IMR-90 (cell line): ENCODE measurements around the gene GATA6. TPM values are rescaled to one million over a fixed set of nuclear protein-coding genes. Genes with fewer than 3 reads are reported as not detected.

Experiments
- ATAC-seq: fragments of 200-7000 bp; cut with Tn5 transposase; 2 replicates; pipeline ENCODE4 v1.9.1; 2020; ENCODE audit warnings: low read depth, mild to moderate bottlenecking, moderate library complexity
- BruUV-seq: library from RNA; stranded (reverse); fragments of 400-500 nt; replicated peaks from 2 replicates; lab custom pipeline; 2021; lab: Mats Ljungman, UMichigan
- CTCF ChIA-PET: fragments of 300-600 bp; formaldehyde crosslinking; extraction: SDS; loops from one replicate; lab custom pipeline; 2021; ENCODE audit warnings: antibody characterized with exemption; lab: Yijun Ruan, JAX
- POLR2A ChIA-PET: fragments of 300-600 bp; sonication (Branson Sonifier 250); formaldehyde crosslinking; loops from one replicate; lab custom pipeline; 2022; ENCODE audit warnings: antibody characterized with exemption; ENCODE audit not compliant: unreplicated experiment; lab: Charles Lee
- DNase-seq: peaks from one replicate; pipeline ENCODE4 v3.0.0; 2013
- H2AFZ ChIP-seq: replicated peaks from 2 replicates; pipeline ENCODE3; 2013; ENCODE audit warnings: low read length, mild to moderate bottlenecking; ENCODE audit not compliant: poor library complexity
- H2AK5ac ChIP-seq: 2 replicates; pipeline ENCODE4 v1.6.1; 2013; ENCODE audit warnings: low read depth, low read length, inconsistent platforms
- H2AK9ac ChIP-seq: replicated peaks from 2 replicates; pipeline ENCODE3; 2013; ENCODE audit warnings: mild to moderate bottlenecking, low read depth, low read length, moderate library complexity; ENCODE audit not compliant: poor library complexity
- H2BK120ac ChIP-seq: 2 replicates; pipeline ENCODE4 v1.6.1; 2013; ENCODE audit warnings: low read depth, low read length, inconsistent platforms
- H2BK15ac ChIP-seq: 3 replicates; pipeline ENCODE4 v1.6.1; 2013; ENCODE audit warnings: low read depth, low read length, inconsistent platforms
- H2BK20ac ChIP-seq: 2 replicates; pipeline ENCODE4 v1.6.1; 2013; ENCODE audit warnings: low read depth, mild to moderate bottlenecking, inconsistent platforms, low read length, moderate library complexity
- H2BK5ac ChIP-seq: 2 replicates; pipeline ENCODE4 v1.6.1; 2013; ENCODE audit warnings: mild to moderate bottlenecking, low read depth, low read length, inconsistent platforms; ENCODE audit not compliant: poor library complexity, severe bottlenecking
- H3K14ac ChIP-seq: replicated peaks from 2 replicates; pipeline ENCODE4 v1.6.1; 2013; ENCODE audit warnings: low read depth, low read length, inconsistent platforms
- H3K18ac ChIP-seq: 2 replicates; pipeline ENCODE4 v1.6.1; 2013; ENCODE audit warnings: low read depth, low read length, control low read depth
- H3K23ac ChIP-seq: 2 replicates; pipeline ENCODE4 v1.6.1; 2013; ENCODE audit warnings: low read depth, low read length, inconsistent platforms
- H3K27ac ChIP-seq: 2 replicates; pipeline ENCODE4 v1.5.1; 2013; ENCODE audit warnings: mild to moderate bottlenecking, control low read depth, low read length; ENCODE audit not compliant: insufficient read depth
- H3K27me3 ChIP-seq: 2 replicates; pipeline ENCODE4 v1.6.1; 2013; ENCODE audit warnings: low read length; ENCODE audit not compliant: control insufficient read depth, insufficient read depth
- H3K36me3 ChIP-seq: 2 replicates; pipeline ENCODE4 v1.6.1; 2013; ENCODE audit warnings: low read length, mixed read lengths; ENCODE audit not compliant: control insufficient read depth, insufficient read depth
- H3K4ac ChIP-seq: 2 replicates; pipeline ENCODE4 v1.6.1; 2013; ENCODE audit warnings: low read depth, low read length, inconsistent platforms
- H3K4me1 ChIP-seq: 2 replicates; pipeline ENCODE4 v1.6.1; 2013; ENCODE audit warnings: low read length, mixed read lengths; ENCODE audit not compliant: control insufficient read depth, insufficient read depth
- H3K4me2 ChIP-seq: 2 replicates; pipeline ENCODE4 v1.6.1; 2013; ENCODE audit warnings: low read depth, mild to moderate bottlenecking, control low read depth, low read length, moderate library complexity
- H3K4me3 ChIP-seq: 2 replicates; pipeline ENCODE4 v1.5.1; 2013; ENCODE audit warnings: low read depth, mild to moderate bottlenecking, control low read depth, low read length, moderate library complexity; ENCODE audit not compliant: insufficient read depth
- H3K56ac ChIP-seq: 2 replicates; pipeline ENCODE4 v1.6.1; 2013; ENCODE audit warnings: low read length, inconsistent platforms; ENCODE audit not compliant: insufficient read depth; ENCODE audit errors: extremely low read depth
- H3K79me1 ChIP-seq, 2 experiments: 2 replicates each; pipeline ENCODE4 v1.6.1; 2013; ENCODE audit warnings: low read length in 2 of 2, inconsistent platforms in 1 of 2, low read depth in 1 of 2
- H3K9ac ChIP-seq: 2 replicates; pipeline ENCODE4 v1.6.1; 2013; ENCODE audit warnings: low read depth, low read length, control low read depth
- H3K9me1 ChIP-seq: 2 replicates; pipeline ENCODE4 v1.6.1; 2013; ENCODE audit warnings: low read length, inconsistent platforms; ENCODE audit not compliant: insufficient read depth
- H3K9me3 ChIP-seq: 2 replicates; pipeline ENCODE4 v1.6.1; 2013; ENCODE audit warnings: low read length; ENCODE audit not compliant: control insufficient read depth, insufficient read depth
- H4K20me1 ChIP-seq: 2 replicates; pipeline ENCODE4 v1.6.1; 2013; ENCODE audit warnings: low read length, inconsistent platforms; ENCODE audit not compliant: insufficient read depth
- H4K5ac ChIP-seq: 2 replicates; pipeline ENCODE4 v1.6.1; 2013; ENCODE audit warnings: mild to moderate bottlenecking, low read depth, low read length, control low read depth
- H4K8ac ChIP-seq, 2 experiments: 2 replicates each; pipeline ENCODE4 v1.6.1; 2013; ENCODE audit warnings: low read depth in 2 of 2, low read length in 2 of 2, control low read depth in 1 of 2, inconsistent platforms in 1 of 2
- H4K91ac ChIP-seq: 2 replicates; pipeline ENCODE4 v1.6.1; 2013; ENCODE audit warnings: low read depth, low read length, inconsistent platforms; ENCODE audit not compliant: insufficient read depth
- BHLHE40 ChIP-seq: fragments of 150-350 bp; IDR thresholded peaks from 2 replicates; pipeline ENCODE4 v1.6.1; 2016; ENCODE audit warnings: mild to moderate bottlenecking, low read depth, low read length
- CEBPB ChIP-seq: IDR thresholded peaks from 2 replicates; pipeline ENCODE4 v1.6.1; 2012; ENCODE audit warnings: low read depth, low read length, improper control_type of control experiment
- CHD1 ChIP-seq: IDR thresholded peaks from 2 replicates; pipeline ENCODE4 v1.6.1; 2012; ENCODE audit warnings: low read depth, low read length, improper control_type of control experiment
- CTCF ChIP-seq: conservative IDR thresholded peaks from 2 replicates; pipeline ENCODE4 v1.5.1; 2012; ENCODE audit warnings: mild to moderate bottlenecking, low read depth, low read length, improper control_type of control experiment
- ELK1 ChIP-seq: fragments of 150-350 bp; IDR thresholded peaks from 2 replicates; pipeline ENCODE4 v1.6.1; 2016; ENCODE audit warnings: low read depth, mild to moderate bottlenecking, low read length, moderate library complexity, borderline replicate concordance
- FOS ChIP-seq: fragments of 150-350 bp; IDR thresholded peaks from 2 replicates; pipeline ENCODE4 v1.6.1; 2016; ENCODE audit warnings: low read depth, low read length
- MAFK ChIP-seq: IDR thresholded peaks from 2 replicates; pipeline ENCODE4 v1.6.1; 2012; ENCODE audit warnings: low read depth, low read length, improper control_type of control experiment
- MAZ ChIP-seq: IDR thresholded peaks from 2 replicates; pipeline ENCODE4 v1.6.1; 2012; ENCODE audit warnings: low read depth, mild to moderate bottlenecking, low read length, improper control_type of control experiment, moderate library complexity, borderline replicate concordance
- MXI1 ChIP-seq: IDR thresholded peaks from 2 replicates; pipeline ENCODE4 v1.6.1; 2012; ENCODE audit warnings: low read depth, mild to moderate bottlenecking, low read length, moderate library complexity, borderline replicate concordance
- NFE2L2 ChIP-seq: fragments of 150-350 bp; IDR thresholded peaks from 2 replicates; pipeline ENCODE4 v1.6.1; 2016; ENCODE audit warnings: low read depth, mild to moderate bottlenecking, low read length
- POLR2A ChIP-seq: IDR thresholded peaks from 2 replicates; pipeline ENCODE4 v1.6.1; 2012; ENCODE audit warnings: mild to moderate bottlenecking, low read depth, low read length
- RAD21 ChIP-seq: IDR thresholded peaks from 2 replicates; pipeline ENCODE4 v1.6.1; 2012; ENCODE audit warnings: low read length, improper control_type of control experiment
- RCOR1 ChIP-seq: IDR thresholded peaks from 2 replicates; pipeline ENCODE4 v1.6.1; 2012; ENCODE audit warnings: mild to moderate bottlenecking, low read length, improper control_type of control experiment; ENCODE audit not compliant: insufficient replicate concordance
- RFX5 ChIP-seq: IDR thresholded peaks from 2 replicates; pipeline ENCODE4 v1.8.0; 2012; ENCODE audit warnings: low read depth, mild to moderate bottlenecking, low read length, moderate library complexity
- SMC3 ChIP-seq: fragments of 150-350 bp; IDR thresholded peaks from 2 replicates; pipeline ENCODE4 v1.6.1; 2016; ENCODE audit warnings: low read depth, mild to moderate bottlenecking, antibody characterized with exemption, low read length, moderate library complexity
- USF2 ChIP-seq: fragments of 150-350 bp; IDR thresholded peaks from 2 replicates; pipeline ENCODE4 v1.6.1; 2017; ENCODE audit warnings: mild to moderate bottlenecking, antibody characterized with exemption, low read length, low read depth
- WGBS, 2 experiments: methylation state at CpG; one replicate each; pipeline versions ENCODE4 v1.1.5 to v1.1.7; 2013; ENCODE audit warnings: missing lambda C conversion rate in 2 of 2; ENCODE audit not compliant: insufficient read length in 1 of 2; ENCODE audit errors: extremely low coverage in 2 of 2; 5-methylcytosine and 5-hydroxymethylcytosine counted together
- dilution Hi-C: fragments of 300-500 bp; cut with HindIII; formaldehyde crosslinking; loops from one replicate; pipeline ENCODE4 v1.14.3; 2018; ENCODE audit warnings: low sequenced_read_pairs; ENCODE audit not compliant: unreplicated experiment
- in situ Hi-C: fragments of 300-500 bp; cut with MboI; formaldehyde crosslinking; loops from 3 replicates; pipeline ENCODE4 v1.14.3; 2019; ENCODE audit warnings: low sequenced_read_pairs, inconsistent platforms, mixed read lengths
- intact Hi-C: fragments of 100-400 bp; cut with micrococcal nuclease; formaldehyde crosslinking; loops from 2 replicates; pipeline ENCODE4 v1.10.0; 2022
- polyA plus RNA-seq, 3 experiments: library from polyadenylated mRNA; depleted of rRNA; stranded (reverse); fragments of >200 nt; gene quantifications; 2 replicates each; pipeline ENCODE4 v1.2.3, GENCODE V29; 2012; ENCODE audit warnings: low replicate concordance in 1 of 3
- total RNA-seq: library from RNA; depleted of rRNA; stranded (reverse); fragments of >200 nt; gene quantifications from 2 replicates; pipeline ENCODE4 v1.2.3, GENCODE V29; 2012

The GATA6 gene
- total and polyA plus RNA-seq, 2 of the 4 experiments (the other 2 are of a cell fraction): 2.5 to 4.0 TPM

- no peaks in the 10 kb centered on the region for H4K20me1 ChIP-seq
- no peak overlapping the region for H3K18ac ChIP-seq
- intact Hi-C loops: no loop called here
- ChIA-PET POLR2A (no interaction called here), CTCF (no interaction called here)
- no peak overlapping the region for H2AFZ ChIP-seq
- ATAC-seq (no peak), DNase-seq (no peak)
- no peak overlapping the region for H3K4ac ChIP-seq
- WGBS, 2 experiments: no CpG with 5 or more reads among the region's 6 CpGs
- no peak overlapping the region for H2BK120ac ChIP-seq
- no TSS peak for BruUV-seq
- dilution Hi-C loops: no loop called here
- no peak overlapping the region for H4K5ac ChIP-seq
- no peak overlapping the region for H2AK9ac ChIP-seq
- H3K4me1 ChIP-seq: no peaks in the 10 kb centered on the region
- no peak overlapping the region for H4K91ac ChIP-seq
- no peak overlapping the region for H3K56ac ChIP-seq
- no peaks in the 10 kb centered on the region for H3K79me1 ChIP-seq
- H3K9ac ChIP-seq: no peak overlapping the region
- no peak overlapping the region for H2BK15ac ChIP-seq
- H3K27ac ChIP-seq: no peak overlapping the region
- no peaks in the 10 kb centered on the region; the same call in 1 of the 2 replicates for H3K9me1 ChIP-seq
- no peak overlapping the region for H3K14ac ChIP-seq
- TF ChIP-seq RCOR1: no peak
- TF ChIP-seq SMC3: no peak
- TF ChIP-seq MXI1: no peak
- no peak for TF ChIP-seq ELK1
- TF ChIP-seq USF2: no peak
- no peak for TF ChIP-seq MAZ
- no peak for TF ChIP-seq POLR2A
- no peak for TF ChIP-seq MAFK
- no peak for TF ChIP-seq RFX5
- no peak for TF ChIP-seq BHLHE40
- no peak for TF ChIP-seq NFE2L2
- no peak for TF ChIP-seq CEBPB
- TF ChIP-seq RAD21: no peak
- no peak for TF ChIP-seq FOS
- TF ChIP-seq CTCF: no peak
- TF ChIP-seq CHD1: no peak
- H3K9me3 ChIP-seq: no peaks in the 10 kb centered on the region
- H3K23ac ChIP-seq: no peak overlapping the region
- peaks cover 33% of the 10 kb centered on the region for H3K27me3 ChIP-seq
- H3K36me3 ChIP-seq: no peaks in the 10 kb centered on the region
- no peak overlapping the region for H4K8ac ChIP-seq
- H2AK5ac ChIP-seq: no peak overlapping the region
- H3K4me3 ChIP-seq: no peak overlapping the region
- no peak overlapping the region for H2BK20ac ChIP-seq
- no peak overlapping the region for H3K4me2 ChIP-seq
- in situ Hi-C loops: no loop called here
- H2BK5ac ChIP-seq: no peak overlapping the region
Observed at GRCh38 chr18:22238681-22239080, 69.3 kb downstream of the GATA6 start.
